SIG-M5 treated with dmso at 0.1 percent for 504 hours (cell line): ENCODE data around the gene ELAC2.
"Not testable (repeated sequence)": the region's sequence is repeated elsewhere in the genome, so short reads cannot be mapped to it uniquely, and the experiment has no call there.

Experiments
- DNase-seq: peaks from one replicate; lab custom pipeline; 2025; ENCODE audit not compliant: unreplicated experiment; lab: John Stamatoyannopoulos, UW

The ELAC2 gene

GRCh38 chr17:12990041-12990808 is 27.6 kb downstream of the ELAC2 start:
- DNase-seq, result no peak

- DNase-seq, result no peak
Observed at GRCh38 chr17:12987120-12987519, 30.7 kb downstream of the ELAC2 start.

- no peak for DNase-seq
Observed at GRCh38 chr17:12985431-12986293, 32.2 kb downstream of the ELAC2 start.

- no peak for DNase-seq
Observed at GRCh38 chr17:12983991-12984884, 33.6 kb downstream of the ELAC2 start.

DNA sequence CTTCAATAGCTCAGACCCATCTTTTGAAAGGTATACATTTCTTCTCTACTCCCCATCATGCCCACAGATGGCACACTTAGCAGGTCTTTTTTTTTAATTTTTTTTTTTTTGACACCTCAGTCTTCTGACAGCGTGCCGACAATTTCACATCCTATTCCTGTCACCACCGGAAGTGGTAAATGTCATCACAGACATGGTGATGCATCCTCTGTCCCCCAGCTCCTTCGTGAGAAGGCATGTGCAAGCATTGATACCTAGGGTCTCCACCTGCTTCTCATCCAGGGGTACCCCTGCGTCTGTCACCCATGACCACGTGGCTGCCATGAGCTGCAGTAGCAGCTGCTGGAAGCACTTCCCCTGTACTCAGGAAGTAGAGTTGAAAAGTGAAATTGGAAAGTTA is 35.6 kb downstream of the ELAC2 start:
- no peak for DNase-seq

- DNase-seq, result no peak
Observed at GRCh38 chr17:12979826-12980500, 37.9 kb downstream of the ELAC2 start.

GRCh38 chr17:12979246-12979645 is 38.6 kb downstream of the ELAC2 start:
- no peak for DNase-seq

DNA sequence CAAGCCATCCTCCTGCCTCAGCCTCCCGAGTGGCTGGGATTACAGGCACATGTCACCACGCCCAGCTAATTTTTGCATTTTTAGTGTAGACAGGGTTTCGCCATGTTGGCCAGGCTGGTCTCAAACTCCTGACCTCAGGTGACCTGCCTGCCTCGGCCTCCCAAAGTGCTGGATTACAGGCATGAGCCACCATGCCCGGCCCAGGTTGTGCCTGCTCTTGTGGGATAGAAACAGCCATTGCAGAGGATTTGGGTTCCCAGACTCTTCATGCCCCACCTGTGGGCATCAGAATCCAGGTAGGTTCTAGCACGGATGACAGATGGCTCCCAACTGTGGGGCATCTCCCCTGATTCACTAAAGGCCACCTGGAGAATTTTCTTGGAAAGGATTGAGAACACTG is 39.0 kb downstream of the ELAC2 start:
- not testable (repeated sequence) for DNase-seq

- no peak for DNase-seq
Observed at GRCh38 chr17:12977008-12977751, 40.6 kb downstream of the ELAC2 start.

DNA sequence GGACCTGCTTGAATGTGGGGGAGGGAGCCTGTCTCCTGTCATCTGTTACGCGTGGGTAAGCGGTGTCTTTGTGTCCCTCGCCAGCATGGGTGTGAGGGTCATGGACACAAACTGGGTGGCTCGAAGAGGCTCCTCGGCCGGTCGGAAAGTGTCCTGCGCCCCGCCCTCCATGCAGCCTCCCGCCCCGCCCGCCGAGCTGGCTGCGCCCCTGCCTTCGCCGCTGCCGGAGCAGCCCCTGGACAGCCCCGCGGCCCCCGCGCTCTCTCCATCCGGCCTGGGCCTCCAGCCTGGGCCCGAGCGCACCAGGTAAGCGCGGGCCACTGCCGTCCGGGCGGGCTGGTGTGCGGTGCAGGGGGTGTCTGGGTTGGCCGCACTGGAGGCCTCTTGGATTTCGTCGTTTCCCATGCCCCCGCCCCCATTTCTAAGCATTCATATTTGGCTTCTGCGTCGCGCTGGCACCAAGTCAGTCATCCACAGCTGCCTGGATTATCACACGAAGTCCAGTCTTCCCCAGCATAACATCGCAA is 43.8 kb downstream of the ELAC2 start:
- DNase-seq, result no peak

GRCh38 chr17:12973496-12974004 is 44.3 kb downstream of the ELAC2 start:
- DNase-seq, result no peak

- no peak for DNase-seq
Observed at GRCh38 chr17:12967962-12968361, 49.9 kb downstream of the ELAC2 start.

GRCh38 chr17:12966413-12966812 is 51.4 kb downstream of the ELAC2 start:
- no peak for DNase-seq

GRCh38 chr17:12965988-12966387 is 51.8 kb downstream of the ELAC2 start:
- no peak for DNase-seq

- no peak for DNase-seq
Observed at GRCh38 chr17:12964840-12965239, 53.0 kb downstream of the ELAC2 start.

GRCh38 chr17:12964162-12964561 is 53.7 kb downstream of the ELAC2 start:
- no peak for DNase-seq

DNA sequence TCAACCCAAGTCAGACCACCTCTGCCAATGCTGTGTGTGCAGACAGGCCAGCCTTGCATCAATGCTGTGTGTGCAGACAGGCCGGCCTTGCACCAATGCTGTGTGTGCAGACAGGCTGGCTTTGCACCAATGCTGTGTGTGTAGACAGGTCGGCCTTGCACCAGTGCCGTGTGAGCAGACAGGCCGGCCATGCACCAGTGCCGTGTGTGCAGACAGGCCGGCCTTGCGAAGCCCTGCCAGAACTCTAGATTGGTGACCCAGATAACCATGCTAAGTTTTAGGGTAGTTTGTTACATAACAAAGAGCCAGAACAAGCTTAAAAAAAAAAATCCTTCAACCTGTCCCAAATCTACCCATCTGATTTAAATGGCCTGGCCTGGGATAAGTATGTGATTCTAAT is 54.3 kb downstream of the ELAC2 start:
- no peak for DNase-seq

GRCh38 chr17:12961655-12962054 is 56.2 kb downstream of the ELAC2 start:
- no peak for DNase-seq

GRCh38 chr17:12959441-12959840 is 58.4 kb downstream of the ELAC2 start:
- DNase-seq, result no peak

DNA sequence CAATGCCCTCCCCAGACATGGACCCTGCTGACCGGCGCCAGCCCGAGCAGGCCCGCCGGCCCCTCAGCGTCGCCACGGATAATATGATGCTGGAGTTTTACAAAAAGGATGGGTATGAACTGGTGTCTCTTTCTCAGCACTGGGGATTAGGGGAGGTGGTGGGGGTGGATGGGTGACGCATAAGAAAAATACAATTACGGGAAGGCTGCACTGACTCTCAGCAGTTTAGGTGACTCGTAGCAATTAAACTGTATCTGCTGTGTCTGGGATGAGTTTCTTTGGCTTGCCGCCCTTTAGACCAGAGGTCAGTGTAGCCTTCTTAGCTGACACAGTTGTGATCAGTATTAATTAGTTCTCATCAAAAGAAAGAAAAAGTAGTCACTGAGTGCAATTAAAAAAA is 59.0 kb downstream of the ELAC2 start:
- no peak for DNase-seq
